A549 (cell line): ENCODE measurements around the gene NAP1L4.

ENCODE experiments used
- MAX ChIP-seq: IDR thresholded peaks from 2 replicates; pipeline ENCODE4 v1.6.1; 2012
- MYC ChIP-seq: IDR thresholded peaks from 2 replicates; pipeline ENCODE4 v1.6.1; 2012; ENCODE audit warnings: mild to moderate bottlenecking, inconsistent platforms, low read length, improper control_type of control experiment, borderline replicate concordance
- RAD21 ChIP-seq, 2 experiments: fragments of >200 bp in 1 of 2; sonication (Bioruptor Twin) in 1 of 2; formaldehyde crosslinking in 1 of 2; IDR thresholded peaks in 1 of 2; conservative IDR thresholded peaks in 1 of 2; 2 replicates in 1 of 2; 3 replicates in 1 of 2; pipeline ENCODE4 v1.6.1; 2012 to 2018; ENCODE audit warnings: inconsistent platforms in 1 of 2

- no peak for TF ChIP-seq MYC
- TF ChIP-seq RAD21 (conservative IDR thresholded peaks at IDR 0.05 in 1 of 2, IDR thresholded peaks at IDR 0.05 in 1 of 2): no peak
- TF ChIP-seq MAX: no peak
Observed at GRCh38 chr11:2919188-2919587, 72.9 kb downstream of the NAP1L4 start.
